ENCODE results near the gene SSC5D. TPM values are rescaled to one million over a fixed set of nuclear protein-coding genes. Genes with fewer than 3 reads are reported as not detected.
A peak's percentile ranks its signal among the peaks of the same experiment; 100 is the strongest.

SSC5D gene
- total and polyA plus RNA-seq, 9 of the 15 experiments (the other 6 are each of a cell fraction or from before 2014, with no cell fraction given) = 0.04 to 0.71 (median 0.14) TPM; not detected in 2

- TF ChIP-seq ZNF140 (CRISPR knock-in tag; IDR thresholded peaks at IDR 0.05) (no peak), MNT (conservative IDR thresholded peaks at IDR 0.05) (peak in 1 of 2 experiments; percentile 53; a peak in 2 of 4 replicates), ZNF740 (CRISPR knock-in tag; IDR thresholded peaks at IDR 0.05) (peak; percentile 99), ZNF740 (tag; IDR thresholded peaks at IDR 0.05) (peak in 1 of 2 experiments; percentile 98; a peak in 2 of 4 replicates), TEAD2 (tag; IDR thresholded peaks at IDR 0.05) (no peak), ARNT (IDR thresholded peaks at IDR 0.05) (peak in 1 of 2 experiments; percentile 61; a peak in 1 of 4 replicates), PRPF4 (IDR thresholded peaks at IDR 0.05; ENCODE audit: insufficient read depth, low read depth, low read length, poor library complexity, severe bottlenecking) (no peak), ZNF592 (IDR thresholded peaks at IDR 0.05) (no peak), ZNF76 (CRISPR knock-in tag; IDR thresholded peaks at IDR 0.05; ENCODE audit: borderline replicate concordance) (no peak), FUS (optimal IDR thresholded peaks at IDR 0.05; ENCODE audit: low read depth, low read length) (no peak), DDX20 (tag; IDR thresholded peaks at IDR 0.05; ENCODE audit: low read depth) (no peak), E2F1 (CRISPR knock-in tag; IDR thresholded peaks at IDR 0.05) (no peak), ELK1 (CRISPR knock-in tag; IDR thresholded peaks at IDR 0.05) (no peak), JUNB (CRISPR knock-in tag; conservative IDR thresholded peaks at IDR 0.05) (no peak), CHCHD3 (CRISPR knock-in tag; IDR thresholded peaks at IDR 0.05) (no peak), KLF13 (tag; IDR thresholded peaks at IDR 0.05; ENCODE audit: borderline replicate concordance, low read depth) (no peak), MAFG (tag; conservative IDR thresholded peaks at IDR 0.05) (no peak), NR2C2 (CRISPR knock-in tag; IDR thresholded peaks at IDR 0.05) (no peak), NR2C2 (tag; IDR thresholded peaks at IDR 0.05) (no peak)
Observed at GRCh38 chr19:55452749-55453346, 35.4 kb upstream of the SSC5D start (continued).
